Fibroblast of lung (primary cell): Measurements from ENCODE around the gene ARIH2. TPM values are rescaled to one million over a fixed set of nuclear protein-coding genes. Genes with fewer than 3 reads are reported as not detected.
A peak's percentile ranks its signal among the peaks of the same experiment; 100 is the strongest.

Experiments used
- DNase-seq, 2 donors: peaks; one replicate each; pipeline versions ENCODE4 v3.0.0 to v3.0.0-alpha.2; 2010; ENCODE audit warnings: low read depth in 2 of 2
- H2AFZ ChIP-seq: 2 replicates; pipeline ENCODE4 v1.5.1; 2012; ENCODE audit warnings: low read length, control low read depth, inconsistent platforms
- H3K27ac ChIP-seq: 2 replicates; pipeline ENCODE4 v1.5.1; 2011; ENCODE audit warnings: low read length, control low read depth; ENCODE audit not compliant: insufficient read depth
- H3K27me3 ChIP-seq: 2 replicates; pipeline ENCODE4 v1.5.1; 2011; ENCODE audit warnings: mild to moderate bottlenecking, low read length; ENCODE audit not compliant: control insufficient read depth, insufficient read depth
- H3K36me3 ChIP-seq: 2 replicates; pipeline ENCODE4 v1.5.1; 2011; ENCODE audit warnings: low read length; ENCODE audit not compliant: control insufficient read depth, insufficient read depth
- H3K4me1 ChIP-seq: 2 replicates; pipeline ENCODE4 v1.5.1; 2011; ENCODE audit warnings: low read length; ENCODE audit not compliant: control insufficient read depth, insufficient read depth; ENCODE audit errors: extremely low read depth
- H3K4me2 ChIP-seq: 2 replicates; pipeline ENCODE4 v1.5.1; 2011; ENCODE audit warnings: low read length, control low read depth; ENCODE audit not compliant: insufficient read depth; ENCODE audit errors: extremely low read depth
- H3K4me3 ChIP-seq, 4 experiments: fragments of 200-600 bp in 1 of 4; sonication (generic) in 1 of 4; replicated peaks in 1 of 4; 2 replicates each; pipeline ENCODE4 v1.5.1; 2011 to 2016; ENCODE audit warnings: low read length in 4 of 4, low read depth in 3 of 4, mild to moderate bottlenecking in 3 of 4, control low read depth in 2 of 4, inconsistent platforms in 1 of 4, mixed read lengths in 1 of 4; ENCODE audit not compliant: insufficient read depth in 1 of 4; ENCODE audit errors: control extremely low read depth in 1 of 4
- H3K79me2 ChIP-seq: 2 replicates; pipeline ENCODE4 v1.5.1; 2012; ENCODE audit warnings: mild to moderate bottlenecking, low read length, inconsistent platforms; ENCODE audit not compliant: control insufficient read depth, insufficient read depth
- H3K9ac ChIP-seq: 2 replicates; pipeline ENCODE4 v1.5.1; 2011; ENCODE audit warnings: mild to moderate bottlenecking, low read length, control low read depth; ENCODE audit not compliant: insufficient read depth
- H3K9me3 ChIP-seq: 2 replicates; pipeline ENCODE4 v1.5.1; 2012; ENCODE audit warnings: low read depth, low read length; ENCODE audit not compliant: control insufficient read depth, insufficient read depth
- H4K20me1 ChIP-seq: 2 replicates; pipeline ENCODE4 v1.5.1; 2011; ENCODE audit warnings: low read length; ENCODE audit not compliant: control insufficient read depth, insufficient read depth; ENCODE audit errors: extremely low read depth
- EZH2 ChIP-seq: IDR thresholded peaks from 2 replicates; pipeline ENCODE4 v1.5.1; 2012; ENCODE audit warnings: low read length, control low read depth, mild to moderate bottlenecking; ENCODE audit errors: missing control alignments
- polyA plus RNA-seq, 2 donors: library from polyadenylated mRNA; depleted of rRNA in 1 of 2; stranded (reverse) in 1 of 2; unstranded in 1 of 2; fragments of >200 nt; gene quantifications; 2 replicates each; pipeline ENCODE4 v1.2.1, GENCODE V29; 2011 to 2012; ENCODE audit warnings: missing spikeins in 1 of 2
- total RNA-seq: library from RNA; depleted of rRNA; stranded (reverse); fragments of >200 nt; gene quantifications from 2 replicates; pipeline ENCODE4 v1.2.1, GENCODE V29; 2014
- TF ChIP-seq, protein P1 (sequence below), 2 donors: IDR thresholded peaks in 1 of 2; conservative IDR thresholded peaks in 1 of 2; 1 replicate in 1 of 2; 2 replicates in 1 of 2; pipeline ENCODE4 v1.5.1; 2011 to 2012; ENCODE audit warnings: low read length in 2 of 2, control low read depth in 1 of 2, inconsistent platforms in 1 of 2, low read depth in 1 of 2, mild to moderate bottlenecking in 1 of 2

ARIH2 gene
- total and polyA plus RNA-seq, 2 donors (not counting 1 experiment from before 2014, with no cell fraction given), result 71.4 to 91.7 TPM

DNA sequence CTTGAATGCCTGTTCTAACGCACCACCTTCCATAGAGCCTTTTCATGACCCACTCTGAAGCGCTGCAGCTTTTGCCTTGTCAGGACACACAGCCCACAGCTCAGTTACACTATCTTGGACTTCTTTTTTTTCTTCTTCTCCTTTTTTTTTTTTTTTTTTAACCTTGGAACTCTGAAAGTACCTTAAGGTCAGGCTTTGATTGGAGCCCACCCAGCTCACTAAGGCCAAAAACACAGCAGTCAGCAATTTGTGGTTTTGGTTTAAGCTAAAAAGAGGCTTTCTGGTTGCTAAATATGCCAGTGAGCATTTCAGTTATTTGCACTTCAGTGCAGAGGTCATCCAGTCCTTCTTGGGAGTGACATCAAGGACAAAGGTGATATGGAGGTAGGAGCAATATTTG is 21.7 kb upstream of the ARIH2 start:
- H3K27me3 ChIP-seq, result no peaks in the 10 kb centered on the region
- H3K4me1 ChIP-seq, result peaks cover 8% of the 10 kb centered on the region
- no peak overlapping the region for H2AFZ ChIP-seq
- no peak overlapping the region for H3K4me3 ChIP-seq
- no peak overlapping the region for H3K27ac ChIP-seq
- no peak overlapping the region for H3K9ac ChIP-seq
- no peaks in the 10 kb centered on the region for H3K9me3 ChIP-seq
- H3K4me2 ChIP-seq, result no peak overlapping the region
- H4K20me1 ChIP-seq, result no peaks in the 10 kb centered on the region
- H3K79me2 ChIP-seq, result peaks cover 3% of the 10 kb centered on the region
- TF ChIP-seq EZH2, result no peak
- TF ChIP-seq, protein P1, sequence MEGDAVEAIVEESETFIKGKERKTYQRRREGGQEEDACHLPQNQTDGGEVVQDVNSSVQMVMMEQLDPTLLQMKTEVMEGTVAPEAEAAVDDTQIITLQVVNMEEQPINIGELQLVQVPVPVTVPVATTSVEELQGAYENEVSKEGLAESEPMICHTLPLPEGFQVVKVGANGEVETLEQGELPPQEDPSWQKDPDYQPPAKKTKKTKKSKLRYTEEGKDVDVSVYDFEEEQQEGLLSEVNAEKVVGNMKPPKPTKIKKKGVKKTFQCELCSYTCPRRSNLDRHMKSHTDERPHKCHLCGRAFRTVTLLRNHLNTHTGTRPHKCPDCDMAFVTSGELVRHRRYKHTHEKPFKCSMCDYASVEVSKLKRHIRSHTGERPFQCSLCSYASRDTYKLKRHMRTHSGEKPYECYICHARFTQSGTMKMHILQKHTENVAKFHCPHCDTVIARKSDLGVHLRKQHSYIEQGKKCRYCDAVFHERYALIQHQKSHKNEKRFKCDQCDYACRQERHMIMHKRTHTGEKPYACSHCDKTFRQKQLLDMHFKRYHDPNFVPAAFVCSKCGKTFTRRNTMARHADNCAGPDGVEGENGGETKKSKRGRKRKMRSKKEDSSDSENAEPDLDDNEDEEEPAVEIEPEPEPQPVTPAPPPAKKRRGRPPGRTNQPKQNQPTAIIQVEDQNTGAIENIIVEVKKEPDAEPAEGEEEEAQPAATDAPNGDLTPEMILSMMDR (conservative IDR thresholded peaks at IDR 0.05 in 1 of 2, IDR thresholded peaks at IDR 0.05 in 1 of 2; ENCODE audit: low read depth in 1 of 2, low read length in 2 of 2), result no peak
- no peaks in the 10 kb centered on the region for H3K36me3 ChIP-seq
- DNase-seq, result peak in 1 of 2 donors; percentile 8

- Histone ChIP-seq H3K36me3 (no peaks in the 10 kb centered on the region), H3K4me1 (peaks cover 8% of the 10 kb centered on the region), H4K20me1 (no peaks in the 10 kb centered on the region), H2AFZ (peak overlapping the region; percentile 80), H3K27ac (peak overlapping the region; percentile 9), H3K4me3 (peak overlapping the region; percentile 64 to 81 (median 71)), H3K79me2 (peaks cover 3% of the 10 kb centered on the region), H3K27me3 (no peaks in the 10 kb centered on the region), H3K4me2 (peak overlapping the region; percentile 76), H3K9me3 (no peaks in the 10 kb centered on the region), H3K9ac (peak overlapping the region; percentile 57)
- TF ChIP-seq, protein P1 (conservative IDR thresholded peaks at IDR 0.05 in 1 of 2, IDR thresholded peaks at IDR 0.05 in 1 of 2; ENCODE audit: low read depth in 1 of 2, low read length in 2 of 2), result no peak
- TF ChIP-seq EZH2, result no peak
- DNase-seq, result peak in 1 of 2 donors; percentile 7
Measured at GRCh38 chr3:48897460-48898376, 20.9 kb upstream of the ARIH2 start.

- Histone ChIP-seq H3K9me3 (no peaks in the 10 kb centered on the region), H3K4me3 (peak within 1 kb of the TSS; percentile 64 to 81 (median 71)), H3K9ac (peak within 1 kb of the TSS; percentile 57), H3K4me2 (peak within 1 kb of the TSS; percentile 76), H3K27me3 (no peaks in the 10 kb centered on the region), H3K36me3 (no peaks in the 10 kb centered on the region), H3K79me2 (peaks cover 3% of the 10 kb centered on the region), H2AFZ (peak within 1 kb of the TSS; percentile 80), H4K20me1 (no peaks in the 10 kb centered on the region), H3K4me1 (peaks cover 8% of the 10 kb centered on the region), H3K27ac (peak within 1 kb of the TSS; percentile 9)
- TF ChIP-seq, protein P1 (conservative IDR thresholded peaks at IDR 0.05 in 1 of 2, IDR thresholded peaks at IDR 0.05 in 1 of 2; ENCODE audit: low read depth in 1 of 2, low read length in 2 of 2), result peak in 1 of 2 donors; percentile 9
- TF ChIP-seq EZH2, result no peak
- DNase-seq, result peak; percentile 78 to 86
Measured at GRCh38 chr3:48898383-48899234, 20.0 kb upstream of the ARIH2 start, which contains the start of gene SLC25A20. SLC25A20 (minus strand) TSS chr3:48898882; CDS start chr3:48898794, 88 bp downstream.
